ENCODE data around the gene MSX2. TPM values are rescaled to one million over a fixed set of nuclear protein-coding genes. Genes with fewer than 3 reads are reported as not detected.
A peak's percentile ranks its signal among the peaks of the same experiment; 100 is the strongest.

The MSX2 gene
- total and polyA plus RNA-seq, 2 of the 8 experiments (the other 6 are each of a cell fraction or from before 2014, with no cell fraction given), result 0.24 to 0.47 TPM

DNA sequence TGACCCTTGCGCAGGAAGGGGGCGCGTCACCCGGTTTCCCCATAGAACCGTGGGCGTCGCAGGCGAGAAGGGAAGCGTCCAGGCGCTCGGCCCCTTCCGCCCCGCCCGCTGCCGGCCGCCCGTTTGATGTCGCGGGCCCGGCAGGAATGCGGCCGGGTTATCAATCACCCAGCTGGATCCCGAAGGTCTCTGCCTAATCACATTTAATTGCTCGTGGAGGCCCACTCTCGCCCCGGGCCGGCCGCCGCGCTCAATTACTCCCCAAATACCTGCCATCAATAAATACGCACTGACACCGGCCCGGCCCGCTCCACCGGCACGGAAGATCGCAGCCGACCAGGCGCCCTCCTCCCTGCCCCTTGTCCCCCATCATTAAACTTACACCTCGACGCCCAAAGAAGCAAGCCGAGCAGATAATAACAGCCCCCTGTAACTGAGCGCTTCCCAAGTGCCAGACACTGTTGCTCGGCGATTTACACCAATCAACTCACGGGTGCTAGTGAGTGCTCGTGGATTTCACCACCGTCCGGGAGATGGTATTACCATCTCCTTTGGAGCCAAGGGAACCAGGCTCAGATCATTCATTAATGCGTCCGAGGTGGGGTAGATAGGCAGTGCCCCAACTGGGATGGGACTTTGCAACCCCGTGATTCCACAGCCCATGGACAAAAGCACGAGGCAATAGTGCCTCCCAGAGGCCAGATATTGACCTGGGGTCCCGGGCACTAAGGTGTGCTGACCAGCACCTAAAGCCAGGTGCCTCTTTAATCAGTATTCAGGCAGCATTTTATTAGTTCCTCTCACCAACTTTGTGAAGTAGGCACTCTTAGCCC lies 11.3 kb downstream of the MSX2 start (continued):
- TF ChIP-seq BACH1 (IDR thresholded peaks at IDR 0.05; ENCODE audit: low read length) (peak; percentile 41), SP1 (IDR thresholded peaks at IDR 0.05; ENCODE audit: low read depth, low read length) (no peak), SUZ12 (IDR thresholded peaks at IDR 0.05; ENCODE audit: low read length) (peak; percentile 70; the same call in 1 of the 2 replicates)
